Osteoblast (primary cell): ENCODE data around the gene RNF130. TPM values are rescaled to one million over a fixed set of nuclear protein-coding genes. Genes with fewer than 3 reads are reported as not detected.

Source experiments
- DNase-seq: peaks from one replicate; pipeline ENCODE4 v3.0.0; 2011; ENCODE audit warnings: low spot score, mixed read lengths; ENCODE audit not compliant: insufficient read length; ENCODE audit errors: missing footprints
- H2AFZ ChIP-seq: 2 replicates; pipeline ENCODE4 v1.6.0; 2011; ENCODE audit warnings: mild to moderate bottlenecking, low read length
- H3K27ac ChIP-seq: 2 replicates; pipeline ENCODE4 v1.5.1; 2011; ENCODE audit warnings: mild to moderate bottlenecking, low read depth, low read length, moderate library complexity
- H3K27me3 ChIP-seq: 2 replicates; pipeline ENCODE4 v1.6.0; 2012; ENCODE audit warnings: mild to moderate bottlenecking, control low read depth, inconsistent platforms, low read length, moderate library complexity; ENCODE audit not compliant: insufficient read depth
- H3K36me3 ChIP-seq: 2 replicates; pipeline ENCODE4 v1.5.1; 2011; ENCODE audit warnings: mild to moderate bottlenecking, low read length, control low read depth, moderate library complexity; ENCODE audit not compliant: insufficient read depth
- H3K4me1 ChIP-seq: 2 replicates; pipeline ENCODE4 v1.5.1; 2011; ENCODE audit warnings: mild to moderate bottlenecking, low read length, control low read depth, moderate library complexity; ENCODE audit not compliant: insufficient read depth
- H3K4me2 ChIP-seq: 2 replicates; pipeline ENCODE4 v1.6.0; 2011; ENCODE audit warnings: mild to moderate bottlenecking, low read length; ENCODE audit not compliant: insufficient read depth
- H3K4me3 ChIP-seq: fragments of 200-600 bp; sonication (generic); 3 replicates; pipeline ENCODE4 v1.5.1; 2012; ENCODE audit warnings: mild to moderate bottlenecking, low read length, inconsistent platforms; ENCODE audit not compliant: insufficient read depth
- H3K79me2 ChIP-seq: 2 replicates; pipeline ENCODE4 v1.6.0; 2012; ENCODE audit warnings: mild to moderate bottlenecking, low read length, control low read depth, inconsistent platforms; ENCODE audit not compliant: insufficient read depth
- H3K9me3 ChIP-seq: 2 replicates; pipeline ENCODE4 v1.5.1; 2011; ENCODE audit warnings: low read depth, low read length, control low read depth
- H4K20me1 ChIP-seq: 2 replicates; pipeline ENCODE4 v1.6.0; 2012; ENCODE audit warnings: mild to moderate bottlenecking, low read length, control low read depth; ENCODE audit not compliant: insufficient read depth
- total RNA-seq: library from RNA; depleted of rRNA; stranded (reverse); fragments of >200 nt; gene quantifications from 2 replicates; pipeline ENCODE4 v1.2.3, GENCODE V29; 2012
- TF ChIP-seq, protein P1 (sequence below): IDR thresholded peaks from 2 replicates; pipeline ENCODE4 v1.5.1; 2011; ENCODE audit warnings: mild to moderate bottlenecking, low read depth, low read length, moderate library complexity; ENCODE audit errors: extremely low read depth

The RNF130 gene
- total RNA-seq, 1 donor: 28.6 TPM

DNA sequence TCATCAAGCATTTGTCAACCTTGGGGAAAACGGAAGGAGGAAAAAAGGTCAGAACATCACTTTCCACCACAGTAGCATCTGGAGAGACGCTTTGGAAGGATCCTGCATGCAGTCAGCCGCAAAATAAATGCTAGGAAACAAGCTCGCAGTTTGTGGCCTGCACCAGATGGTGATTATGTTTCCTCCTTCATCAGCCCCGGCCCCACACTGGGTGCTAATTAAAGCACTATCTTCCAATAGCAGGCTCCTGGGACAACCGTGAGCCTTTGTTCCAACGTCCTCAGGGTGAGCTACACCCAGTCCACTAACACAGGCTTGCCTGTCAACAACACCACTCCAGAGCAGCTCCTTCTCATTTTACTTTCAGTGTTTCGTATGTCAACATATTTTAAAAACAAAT, 64.0 kb downstream of the RNF130 start:
- H3K9me3 ChIP-seq: no peaks in the 10 kb centered on the region
- H3K79me2 ChIP-seq: no peaks in the 10 kb centered on the region
- TF ChIP-seq, protein P1, sequence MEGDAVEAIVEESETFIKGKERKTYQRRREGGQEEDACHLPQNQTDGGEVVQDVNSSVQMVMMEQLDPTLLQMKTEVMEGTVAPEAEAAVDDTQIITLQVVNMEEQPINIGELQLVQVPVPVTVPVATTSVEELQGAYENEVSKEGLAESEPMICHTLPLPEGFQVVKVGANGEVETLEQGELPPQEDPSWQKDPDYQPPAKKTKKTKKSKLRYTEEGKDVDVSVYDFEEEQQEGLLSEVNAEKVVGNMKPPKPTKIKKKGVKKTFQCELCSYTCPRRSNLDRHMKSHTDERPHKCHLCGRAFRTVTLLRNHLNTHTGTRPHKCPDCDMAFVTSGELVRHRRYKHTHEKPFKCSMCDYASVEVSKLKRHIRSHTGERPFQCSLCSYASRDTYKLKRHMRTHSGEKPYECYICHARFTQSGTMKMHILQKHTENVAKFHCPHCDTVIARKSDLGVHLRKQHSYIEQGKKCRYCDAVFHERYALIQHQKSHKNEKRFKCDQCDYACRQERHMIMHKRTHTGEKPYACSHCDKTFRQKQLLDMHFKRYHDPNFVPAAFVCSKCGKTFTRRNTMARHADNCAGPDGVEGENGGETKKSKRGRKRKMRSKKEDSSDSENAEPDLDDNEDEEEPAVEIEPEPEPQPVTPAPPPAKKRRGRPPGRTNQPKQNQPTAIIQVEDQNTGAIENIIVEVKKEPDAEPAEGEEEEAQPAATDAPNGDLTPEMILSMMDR: no peak

DNA sequence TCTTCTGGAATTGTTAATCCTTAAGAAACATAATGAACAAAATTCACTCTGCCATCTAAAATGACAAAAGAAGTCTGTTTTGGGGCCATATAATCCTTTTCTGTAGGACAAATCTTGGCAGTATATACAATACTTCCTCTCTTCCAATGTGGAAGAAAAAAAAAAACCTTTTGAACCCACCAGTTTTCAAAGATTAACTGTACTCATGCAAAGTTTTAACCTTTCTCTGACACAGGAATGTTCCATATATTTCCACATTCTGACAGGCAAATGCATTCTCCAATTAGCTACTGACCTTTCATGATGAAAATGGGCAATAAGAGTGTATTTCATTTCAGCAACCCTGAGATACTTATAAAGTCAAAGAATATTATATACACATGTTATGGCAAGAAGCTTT, 65.4 kb downstream of the RNF130 start:
- H3K36me3 ChIP-seq: no peaks in the 10 kb centered on the region
- no peaks in the 10 kb centered on the region for H3K9me3 ChIP-seq
- no peak overlapping the region for H3K27ac ChIP-seq
- H2AFZ ChIP-seq: no peak overlapping the region
- H3K79me2 ChIP-seq: no peaks in the 10 kb centered on the region
- TF ChIP-seq, protein P1: no peak
- no peak overlapping the region for H3K4me3 ChIP-seq
- no peaks in the 10 kb centered on the region for H3K27me3 ChIP-seq
- no peak for DNase-seq
- H3K4me2 ChIP-seq: no peak overlapping the region
- peaks cover 6% of the 10 kb centered on the region for H4K20me1 ChIP-seq
- no peaks in the 10 kb centered on the region for H3K4me1 ChIP-seq

More for the DNA sequence above, 64.0 kb downstream of the RNF130 start:
- H4K20me1 ChIP-seq: no peaks in the 10 kb centered on the region
- no peaks in the 10 kb centered on the region for H3K36me3 ChIP-seq
- H3K4me1 ChIP-seq: no peaks in the 10 kb centered on the region
- no peak overlapping the region for H3K4me2 ChIP-seq
- H3K27me3 ChIP-seq: no peaks in the 10 kb centered on the region
- H3K4me3 ChIP-seq: no peak overlapping the region
- H2AFZ ChIP-seq: no peak overlapping the region
- H3K27ac ChIP-seq: no peak overlapping the region
- DNase-seq: no peak

DNA sequence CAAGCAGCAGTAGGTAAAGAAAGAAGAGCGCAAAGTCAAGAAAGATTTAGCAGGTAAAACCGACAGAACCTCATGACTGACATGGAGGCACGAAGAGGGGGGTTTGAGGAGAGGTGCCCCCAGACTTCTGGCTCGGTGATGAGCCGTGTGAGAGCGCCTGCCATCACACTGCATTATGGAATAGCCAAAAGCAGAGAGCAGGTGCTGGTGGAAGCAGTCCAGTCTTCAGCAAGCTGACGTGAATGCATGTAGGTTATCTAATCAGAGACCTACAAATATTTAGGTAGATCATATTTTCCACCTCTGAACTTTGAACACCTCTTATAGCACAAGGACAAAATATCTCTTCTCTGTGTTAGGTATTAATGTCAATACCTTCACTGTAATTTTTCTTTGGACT, 68.4 kb downstream of the RNF130 start:
- TF ChIP-seq, protein P1: no peak
- no peaks in the 10 kb centered on the region for H3K27me3 ChIP-seq
- no peak overlapping the region for H3K4me3 ChIP-seq
- H3K9me3 ChIP-seq: no peaks in the 10 kb centered on the region
- no peaks in the 10 kb centered on the region for H3K36me3 ChIP-seq
- H3K4me1 ChIP-seq: no peaks in the 10 kb centered on the region
- no peak for DNase-seq
- peaks cover 6% of the 10 kb centered on the region for H4K20me1 ChIP-seq
- H2AFZ ChIP-seq: no peak overlapping the region
- H3K27ac ChIP-seq: no peak overlapping the region
- H3K79me2 ChIP-seq: no peaks in the 10 kb centered on the region
- no peak overlapping the region for H3K4me2 ChIP-seq

DNA sequence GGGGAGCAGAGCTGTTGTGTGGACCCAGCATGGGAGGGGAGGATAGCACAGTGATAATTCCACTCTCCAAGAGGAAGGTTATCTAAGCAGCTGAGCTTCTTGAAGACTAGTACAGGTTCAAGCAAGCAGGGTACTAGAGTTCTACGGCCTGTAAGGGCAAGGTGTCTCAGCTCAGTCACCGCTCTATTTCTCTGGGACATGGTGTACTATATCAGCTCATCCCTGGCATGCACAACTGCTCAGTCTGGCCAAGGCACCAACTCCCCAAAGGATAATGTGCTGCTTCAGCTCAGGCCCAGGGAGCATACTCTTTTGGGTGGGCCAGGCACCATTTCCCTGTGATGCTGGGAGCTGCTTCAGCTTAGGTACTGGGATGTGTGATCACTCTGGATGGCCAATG, 69.8 kb downstream of the RNF130 start:
- no peaks in the 10 kb centered on the region for H3K27me3 ChIP-seq
- DNase-seq: no peak
- H3K79me2 ChIP-seq: no peaks in the 10 kb centered on the region
- H3K36me3 ChIP-seq: no peaks in the 10 kb centered on the region
- H4K20me1 ChIP-seq: peaks cover 6% of the 10 kb centered on the region
- no peaks in the 10 kb centered on the region for H3K9me3 ChIP-seq
- no peaks in the 10 kb centered on the region for H3K4me1 ChIP-seq
- H3K4me2 ChIP-seq: no peak overlapping the region
- H3K27ac ChIP-seq: no peak overlapping the region
- no peak overlapping the region for H2AFZ ChIP-seq
- TF ChIP-seq, protein P1: no peak
- no peak overlapping the region for H3K4me3 ChIP-seq
